ES-I3 (cell line): ENCODE measurements around the gene TBC1D20.
A peak's percentile ranks its signal among the peaks of the same experiment; 100 is the strongest.
"Not testable (repeated sequence)": the region's sequence is repeated elsewhere in the genome, so short reads cannot be mapped to it uniquely, and the experiment has no call there.

ENCODE experiments used
- H3K36me3 ChIP-seq: 2 replicates; pipeline ENCODE4 v1.6.1; 2013; ENCODE audit warnings: mild to moderate bottlenecking, low read length, control low read depth, moderate library complexity; ENCODE audit not compliant: insufficient read depth
- H3K4me1 ChIP-seq: 2 replicates; pipeline ENCODE4 v1.6.1; 2013; ENCODE audit warnings: mild to moderate bottlenecking, control low read depth, low read length; ENCODE audit not compliant: insufficient read depth
- H3K9ac ChIP-seq: 2 replicates; pipeline ENCODE4 v1.6.1; 2013; ENCODE audit warnings: low read depth, mild to moderate bottlenecking, low read length, moderate library complexity
- H3K9me3 ChIP-seq: 2 replicates; pipeline ENCODE4 v1.6.1; 2013; ENCODE audit warnings: mild to moderate bottlenecking, low read length, moderate library complexity; ENCODE audit not compliant: control insufficient read depth, insufficient read depth

Gene TBC1D20

GRCh38 chr20:462199-462991 is at the start of gene TBC1D20:
Gene TBC1D20, minus strand, starts transcription at chr20:462533. Its CDS starts 128 bp downstream, at chr20:462405.
- H3K36me3 ChIP-seq = no peaks in the 10 kb centered on the region

DNA sequence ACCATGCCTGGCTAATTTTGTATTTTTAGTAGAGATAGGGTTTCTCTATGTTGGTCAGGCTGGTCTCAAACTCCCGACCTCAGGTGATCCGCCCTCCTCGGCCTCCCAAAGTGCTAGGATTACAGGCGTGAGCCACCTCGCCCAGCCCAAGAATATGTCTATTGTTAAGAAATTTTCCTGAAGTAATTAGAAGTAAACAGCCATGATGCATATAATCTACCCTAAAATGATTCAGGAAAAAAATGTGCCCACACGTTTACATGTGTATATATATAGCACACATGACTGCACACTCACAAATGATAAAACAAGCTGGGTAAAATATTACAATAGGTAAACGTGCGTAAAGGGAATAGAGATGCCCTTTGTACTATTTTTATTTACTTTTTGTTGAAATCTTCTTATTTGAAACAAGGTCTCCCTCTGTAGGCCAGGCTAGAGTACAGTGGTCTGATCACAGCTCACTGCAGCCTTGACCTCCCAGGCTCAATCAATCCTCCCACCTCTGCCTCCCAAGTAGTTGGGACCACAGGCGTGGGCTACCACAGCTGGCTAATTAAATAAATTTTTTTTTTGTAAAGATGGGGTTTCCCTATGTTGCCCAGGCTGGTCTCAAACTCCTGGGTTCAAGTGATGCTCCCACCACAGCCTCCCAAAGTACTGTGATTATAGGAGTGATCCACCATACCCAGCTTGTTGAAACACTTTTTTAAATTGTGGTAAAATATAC is 48.2 kb upstream of the TBC1D20 start:
- not testable (repeated sequence) for H3K9ac ChIP-seq, H3K9me3 ChIP-seq, H3K4me1 ChIP-seq
- peaks cover 18% of the 10 kb centered on the region for H3K36me3 ChIP-seq

More at GRCh38 chr20:462199-462991, at the start of gene TBC1D20:
- Histone ChIP-seq H3K9me3 (no peaks in the 10 kb centered on the region), H3K9ac (peak within 1 kb of the TSS; percentile 95), H3K4me1 (peaks cover 5% of the 10 kb centered on the region; the same call in 1 of the 2 replicates)

- peaks cover 27% of the 10 kb centered on the region for H3K36me3 ChIP-seq
- H3K9me3 ChIP-seq, H3K9ac ChIP-seq, H3K4me1 ChIP-seq: not testable (repeated sequence)
These were observed 46.0 kb upstream of the TBC1D20 start for GRCh38 chr20:508364-508787.

- H3K4me1 ChIP-seq = no peaks in the 10 kb centered on the region
- H3K9ac ChIP-seq = no peak overlapping the region
- no peaks in the 10 kb centered on the region for H3K9me3 ChIP-seq
- H3K36me3 ChIP-seq = peaks cover 32% of the 10 kb centered on the region
These were observed 45.5 kb upstream of the TBC1D20 start for GRCh38 chr20:507761-508332.

DNA sequence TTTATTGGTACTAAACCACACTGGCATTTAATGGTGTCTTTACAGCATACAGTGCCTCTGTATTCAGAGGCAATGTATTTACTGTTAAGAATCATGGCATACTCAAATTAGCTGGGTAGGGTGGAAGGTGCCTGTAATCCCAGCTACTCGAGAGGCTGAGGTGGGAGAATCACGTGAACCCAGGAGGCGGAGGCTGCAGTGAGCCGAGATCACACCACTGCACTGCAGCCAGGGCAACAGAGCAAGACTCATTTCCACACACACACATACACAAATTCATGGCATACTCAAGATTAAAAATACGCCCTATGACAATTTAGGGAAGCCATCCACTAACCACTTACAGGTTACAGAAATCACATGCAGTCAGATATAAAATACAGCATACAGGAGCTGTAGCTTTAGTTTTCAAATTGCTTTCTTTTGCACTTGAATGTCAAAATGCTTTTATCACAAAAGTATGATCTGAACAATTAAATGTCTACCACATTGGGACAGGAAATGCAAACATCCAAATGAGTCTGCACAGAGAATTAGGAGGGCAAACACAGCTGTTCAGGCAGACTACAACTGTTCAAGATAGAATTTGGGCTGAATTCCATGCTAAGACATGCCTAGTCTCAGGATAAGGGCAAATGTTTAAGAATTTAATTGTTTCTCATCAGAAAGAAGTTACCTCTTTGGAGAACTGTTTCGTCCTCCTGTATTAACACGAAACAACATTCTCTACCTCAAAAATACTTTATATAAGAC is 44.8 kb upstream of the TBC1D20 start:
- H3K4me1 ChIP-seq = no peaks in the 10 kb centered on the region
- no peaks in the 10 kb centered on the region for H3K9me3 ChIP-seq
- H3K9ac ChIP-seq = no peak overlapping the region
- peaks cover 35% of the 10 kb centered on the region for H3K36me3 ChIP-seq

DNA sequence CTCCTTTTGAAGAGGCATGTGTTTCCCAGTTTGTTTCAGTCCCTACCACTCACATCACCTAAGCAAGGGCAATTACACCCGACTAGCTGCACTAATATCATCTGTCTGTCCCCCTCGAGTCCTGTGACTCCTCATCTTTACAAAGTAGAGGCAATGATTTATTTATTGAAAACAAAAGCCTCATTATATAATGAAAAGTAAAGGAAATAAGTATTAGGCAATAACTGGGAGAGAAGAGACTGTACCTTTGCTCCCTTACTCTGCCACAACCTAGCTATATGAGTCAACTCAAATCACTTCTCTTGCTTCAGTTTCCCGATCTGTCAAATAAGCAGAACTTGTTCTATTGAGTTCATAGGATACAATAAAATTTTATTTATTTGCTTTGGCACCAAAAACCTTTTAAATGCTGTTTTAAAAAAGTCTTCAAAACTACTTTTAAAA is 42.3 kb upstream of the TBC1D20 start:
- no peaks in the 10 kb centered on the region for H3K4me1 ChIP-seq
- no peaks in the 10 kb centered on the region for H3K9me3 ChIP-seq
- no peak overlapping the region for H3K9ac ChIP-seq
- peaks cover 46% of the 10 kb centered on the region for H3K36me3 ChIP-seq

GRCh38 chr20:503048-503737 is 40.9 kb upstream of the TBC1D20 start:
- Histone ChIP-seq H3K9me3 (no peaks in the 10 kb centered on the region), H3K36me3 (peaks cover 56% of the 10 kb centered on the region), H3K9ac (no peak overlapping the region), H3K4me1 (no peaks in the 10 kb centered on the region)

GRCh38 chr20:497979-498378 is 35.6 kb upstream of the TBC1D20 start:
- Histone ChIP-seq H3K4me1 (no peaks in the 10 kb centered on the region), H3K9ac (no peak overlapping the region), H3K36me3 (peaks cover 57% of the 10 kb centered on the region), H3K9me3 (no peaks in the 10 kb centered on the region)

DNA sequence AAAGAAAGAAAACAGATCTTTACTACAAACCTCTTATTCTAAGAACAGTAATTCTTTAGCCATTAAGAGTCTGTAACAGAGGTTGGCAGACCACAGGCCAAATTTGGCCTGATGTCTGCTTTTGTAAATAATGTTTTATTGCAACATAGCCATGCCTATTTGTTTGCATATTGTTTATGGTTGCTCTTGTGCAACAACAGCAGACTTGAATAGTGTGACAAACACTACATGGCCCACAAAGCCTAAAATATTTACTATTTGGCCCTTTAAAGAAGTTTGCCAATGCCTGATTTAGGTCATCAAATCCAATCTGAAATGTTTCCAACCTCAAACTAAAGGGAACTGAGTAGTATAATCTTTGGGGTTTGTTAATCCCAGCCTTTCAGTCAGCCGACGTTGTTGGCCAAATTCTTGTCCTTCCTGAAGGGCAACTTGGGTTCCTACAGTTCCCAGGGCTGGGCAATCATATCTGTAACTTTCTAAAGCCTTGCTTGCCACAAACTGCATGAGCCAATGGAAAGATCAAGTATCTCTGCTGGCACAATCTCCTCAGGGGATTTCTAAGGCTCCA is 33.9 kb upstream of the TBC1D20 start:
- Histone ChIP-seq H3K36me3 (peaks cover 55% of the 10 kb centered on the region), H3K4me1 (no peaks in the 10 kb centered on the region)

GRCh38 chr20:492159-492558 is 29.8 kb upstream of the TBC1D20 start:
- Histone ChIP-seq H3K9ac (no peak overlapping the region), H3K36me3 (peaks cover 50% of the 10 kb centered on the region), H3K4me1 (no peaks in the 10 kb centered on the region), H3K9me3 (no peaks in the 10 kb centered on the region)

More for the DNA sequence above, 33.9 kb upstream of the TBC1D20 start:
- H3K9me3 ChIP-seq = no peaks in the 10 kb centered on the region
- no peak overlapping the region for H3K9ac ChIP-seq

- H3K4me1 ChIP-seq = no peaks in the 10 kb centered on the region
- no peak overlapping the region for H3K9ac ChIP-seq
- H3K36me3 ChIP-seq = peaks cover 58% of the 10 kb centered on the region
- H3K9me3 ChIP-seq = no peaks in the 10 kb centered on the region
These were observed 25.3 kb upstream of the TBC1D20 start for GRCh38 chr20:487655-488054.

DNA sequence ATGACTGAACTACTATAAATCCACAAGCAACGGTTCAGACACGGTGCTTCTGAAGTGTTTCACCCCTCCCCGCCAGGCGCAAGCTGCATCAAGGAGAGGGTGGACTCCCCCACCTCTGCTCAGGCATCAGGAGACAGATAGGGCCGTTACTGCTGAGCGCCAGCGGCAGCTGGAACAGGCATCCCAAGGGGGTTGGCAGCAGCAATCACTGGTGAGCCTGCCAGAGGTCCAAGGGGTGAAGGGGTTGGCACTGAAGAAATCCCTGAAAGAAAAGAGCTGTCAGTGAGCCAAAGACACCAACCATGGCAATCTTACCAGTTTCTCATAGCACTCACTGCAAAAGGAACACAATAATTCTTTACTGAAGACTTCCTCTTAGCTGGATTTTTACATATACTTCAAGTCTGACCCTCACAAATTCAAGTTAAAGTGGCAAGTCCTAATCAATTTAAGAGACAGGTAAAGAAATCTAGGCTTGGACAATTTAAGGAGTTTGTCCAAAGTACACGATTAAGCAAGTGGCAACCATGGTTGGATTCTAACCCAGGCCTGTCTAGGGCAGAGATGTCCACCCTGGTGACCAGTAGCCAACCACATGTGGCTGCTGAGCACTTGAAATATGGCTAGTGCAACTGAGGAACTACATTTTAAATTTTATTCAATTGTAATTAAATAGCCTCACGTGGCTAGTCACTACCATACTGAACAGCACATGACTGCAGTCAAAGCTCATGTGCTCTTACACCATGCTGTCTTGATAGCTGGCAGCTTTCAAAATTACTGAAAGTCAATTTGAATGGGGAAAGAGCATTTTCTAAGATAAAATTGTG is 21.7 kb upstream of the TBC1D20 start:
- Histone ChIP-seq H3K4me1 (no peaks in the 10 kb centered on the region), H3K36me3 (peaks cover 61% of the 10 kb centered on the region), H3K9me3 (no peaks in the 10 kb centered on the region), H3K9ac (no peak overlapping the region)

DNA sequence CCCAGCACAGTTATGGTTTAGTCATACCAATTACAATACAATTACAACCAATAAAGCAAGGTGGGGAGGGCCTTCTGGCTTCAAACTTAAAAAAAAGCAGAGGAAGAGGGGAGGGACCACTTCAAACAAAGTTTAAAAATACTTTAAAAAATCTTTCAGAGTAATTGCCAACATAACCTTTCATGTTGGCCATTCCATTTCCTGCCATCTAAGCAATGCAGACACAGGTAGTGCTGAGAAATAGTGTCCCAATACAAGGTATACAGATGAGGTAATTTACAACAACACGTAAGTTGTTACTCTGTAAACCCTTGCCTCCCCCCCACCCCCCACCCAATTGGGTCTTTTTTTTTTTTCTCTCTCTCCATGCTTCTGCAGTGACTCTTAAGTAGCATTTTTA is 18.8 kb upstream of the TBC1D20 start:
- Histone ChIP-seq H3K4me1 (no peaks in the 10 kb centered on the region), H3K9ac (no peak overlapping the region), H3K36me3 (peaks cover 47% of the 10 kb centered on the region), H3K9me3 (no peaks in the 10 kb centered on the region)
